ENCODE measurements around the gene ABCB6.

GRCh38 chr2:219244789-219245147 is 26.0 kb upstream of the ABCB6 start:
- TF ChIP-seq CTCF (IDR thresholded peaks at IDR 0.05), result no peak
- TF ChIP-seq POLR2AphosphoS5 (IDR thresholded peaks at IDR 0.05), result no peak

Data from breast epithelium (tissue), 3 donors.